Heart left ventricle (tissue), 16 donors: ENCODE data around the gene FCN3. TPM values are rescaled to one million over a fixed set of nuclear protein-coding genes. Genes with fewer than 3 reads are reported as not detected.

Experiments used
- ATAC-seq, 4 donors: fragments of 200-7000 bp; cut with Tn5 transposase; one replicate each; pipeline ENCODE4 v1.9.1; 2020 to 2022; ENCODE audit warnings: moderate library complexity in 4 of 4, mild to moderate bottlenecking in 3 of 4, moderate number of reproducible peaks in 1 of 4
- DNase-seq, 5 donors: peaks; one replicate each; pipeline ENCODE4 v3.0.0-alpha.2; 2020
- H3K27ac ChIP-seq, 12 donors: fragments of 200-600 bp; sonication (generic) in 4 of 12; one replicate each; pipeline versions ENCODE4 v1.5.0 to v1.8.0; 2016 to 2022; ENCODE audit warnings: mild to moderate bottlenecking in 2 of 12
- H3K27me3 ChIP-seq, 9 donors: fragments of 200-600 bp; sonication (generic) in 2 of 9; one replicate each; pipeline versions ENCODE4 v1.5.1 to v1.8.0; 2016 to 2022; ENCODE audit warnings: mild to moderate bottlenecking in 3 of 9
- H3K36me3 ChIP-seq, 9 donors: fragments of 200-600 bp; sonication (generic) in 2 of 9; one replicate each; pipeline versions ENCODE4 v1.5.0 to v1.8.0; 2018 to 2022; ENCODE audit warnings: mild to moderate bottlenecking in 2 of 9
- H3K4me1 ChIP-seq, 12 donors: fragments of 200-600 bp; sonication (generic) in 4 of 12; one replicate each; pipeline versions ENCODE4 v1.5.0 to v1.8.0; 2016 to 2022; ENCODE audit warnings: mild to moderate bottlenecking in 3 of 12
- H3K4me3 ChIP-seq, 12 donors: fragments of 200-600 bp; sonication (generic) in 4 of 12; one replicate each; pipeline versions ENCODE4 v1.5.0 to v1.8.0; 2017 to 2022; ENCODE audit warnings: mild to moderate bottlenecking in 9 of 12, moderate library complexity in 4 of 12
- H3K9me3 ChIP-seq, 12 donors: fragments of 200-600 bp; sonication (generic) in 4 of 12; one replicate each; pipeline versions ENCODE4 v1.5.0 to v1.8.0; 2016 to 2022; ENCODE audit warnings: mild to moderate bottlenecking in 1 of 12
- POLR2A ChIP-seq, 2 donors: fragments of 450-650 bp; IDR thresholded peaks; one replicate each; pipeline ENCODE4 v1.6.1; 2017; ENCODE audit warnings: antibody characterized with exemption in 2 of 2, mild to moderate bottlenecking in 2 of 2, moderate library complexity in 2 of 2
- WGBS, 4 donors: extraction: QIAGEN DNeasy Blood & Tissue Kit in 2 of 4; methylation state at CpG; one replicate each; pipeline versions ENCODE4 v1.1.5 to v1.1.7; 2013 to 2018; 5-methylcytosine and 5-hydroxymethylcytosine counted together
- intact Hi-C, 10 donors: fragments of 100-400 bp; cut with DNase I; formaldehyde crosslinking; loops; one replicate each; pipeline versions ENCODE4 v1.11.1 to v1.14.2; 2022
- polyA plus RNA-seq, 2 donors: library from polyadenylated mRNA; stranded (reverse); fragments of 200-250 nt; gene quantifications; one replicate each; pipeline ENCODE4 v1.2.3, GENCODE V29; 2013
- total RNA-seq, 9 donors: library from RNA; depleted of rRNA in 2 of 9; stranded (reverse); fragments of >200 nt in 2 of 9; fragmentation: NEBNext Ultra II Directional in 3 of 9; extraction: Animal tissue kit (Norgen Biotek cat#: 25700) in 3 of 9; gene quantifications; one replicate each; pipeline versions ENCODE4 v1.1.0 to v1.2.4, GENCODE V29; 2016 to 2023
- TF ChIP-seq, protein P1 (sequence below), 12 donors: fragments of 200-600 bp; sonication (generic) in 4 of 12; IDR thresholded peaks; one replicate each; pipeline versions ENCODE4 v1.5.0 to v1.8.0; 2018 to 2022; ENCODE audit warnings: antibody characterized with exemption in 12 of 12, mild to moderate bottlenecking in 5 of 12
- donor health status: ischemic (EF 13 %, LVEDD 7.1; RV severe dilation, severe dysfunction).
- donor health status: healthy with polysubstance abuse.
- donor health status: DM: no; HTN: yes; CAD: no.
- donor health status: DM: no; HTN: no; CAD: no.
- donor health status: ischemic (EF 25% LVEDD 6.9; RV normal size, moderate dysfunction).
- donor health status: ischemic (EF 25% LVEDD 5.7; RV mildly dilated, moderate dysfunction).
- donor health status: healthy.
- donor health status: DM: yes; HTN: yes; CAD: no.
- donor health status: ischemic (EF 35%, LVEDD 5.7; RV mildly dilated, moderate dysfunction).
- donor health status: nonischemic (EF 11% LVEDD 7.7; RV severe dilation, severe dysfunction).
- donor health status: DM: yes; HTN: yes; CAD: no.
- donor health status: PGD.
- donor health status: ischemic (EF 29% LVEDD 5.4; RV normal size, mild dysfunction).
- donor health status: nonischemic (EF 23%, LVEDD 6.1; RV moderate dilation, normal function).

The FCN3 gene
- total and polyA plus RNA-seq, 11 donors = 2.4 to 141 (median 35.4) TPM

- H3K4me3 ChIP-seq = peak within 1 kb of the TSS in 6 of 12 donors; percentile 2 to 60 (median 30)
- peaks cover 0 to 32% (median 4%) of the 10 kb centered on the region in 12 donors for H3K4me1 ChIP-seq
- DNase-seq (peak in 1 of 5 donors; percentile 66), ATAC-seq (peak in 2 of 4 donors; percentile 25 to 51)
- H3K36me3 ChIP-seq = peaks cover 0 to 9% (median 4%) of the 10 kb centered on the region in 9 donors
- 36 to 49% (median 46%) methylated on average over 17 to 22 of the region's 22 CpGs for WGBS, 4 donors
- intact Hi-C loops = loop anchor here in 1 of 10 donors (5.0 kb wide), 1 partner anchor 34 kb away; no protein-coding TSS in a partner anchor
- TF ChIP-seq, protein P1, sequence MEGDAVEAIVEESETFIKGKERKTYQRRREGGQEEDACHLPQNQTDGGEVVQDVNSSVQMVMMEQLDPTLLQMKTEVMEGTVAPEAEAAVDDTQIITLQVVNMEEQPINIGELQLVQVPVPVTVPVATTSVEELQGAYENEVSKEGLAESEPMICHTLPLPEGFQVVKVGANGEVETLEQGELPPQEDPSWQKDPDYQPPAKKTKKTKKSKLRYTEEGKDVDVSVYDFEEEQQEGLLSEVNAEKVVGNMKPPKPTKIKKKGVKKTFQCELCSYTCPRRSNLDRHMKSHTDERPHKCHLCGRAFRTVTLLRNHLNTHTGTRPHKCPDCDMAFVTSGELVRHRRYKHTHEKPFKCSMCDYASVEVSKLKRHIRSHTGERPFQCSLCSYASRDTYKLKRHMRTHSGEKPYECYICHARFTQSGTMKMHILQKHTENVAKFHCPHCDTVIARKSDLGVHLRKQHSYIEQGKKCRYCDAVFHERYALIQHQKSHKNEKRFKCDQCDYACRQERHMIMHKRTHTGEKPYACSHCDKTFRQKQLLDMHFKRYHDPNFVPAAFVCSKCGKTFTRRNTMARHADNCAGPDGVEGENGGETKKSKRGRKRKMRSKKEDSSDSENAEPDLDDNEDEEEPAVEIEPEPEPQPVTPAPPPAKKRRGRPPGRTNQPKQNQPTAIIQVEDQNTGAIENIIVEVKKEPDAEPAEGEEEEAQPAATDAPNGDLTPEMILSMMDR (IDR thresholded peaks at IDR 0.05) = no peak
- no peak for TF ChIP-seq POLR2A (IDR thresholded peaks at IDR 0.05)
- H3K9me3 ChIP-seq = no peaks in the 10 kb centered on the region
- peak within 1 kb of the TSS in 3 of 12 donors; percentile 29 to 88 (median 37) for H3K27ac ChIP-seq
- no peaks in the 10 kb centered on the region for H3K27me3 ChIP-seq
These were observed 32.9 kb downstream of the FCN3 start, which contains the start of gene SYTL1 for GRCh38 chr1:27341525-27342252. Gene SYTL1, plus strand, starts transcription at chr1:27342022. Its CDS starts 3,313 bp downstream, at chr1:27345335.

DNA sequence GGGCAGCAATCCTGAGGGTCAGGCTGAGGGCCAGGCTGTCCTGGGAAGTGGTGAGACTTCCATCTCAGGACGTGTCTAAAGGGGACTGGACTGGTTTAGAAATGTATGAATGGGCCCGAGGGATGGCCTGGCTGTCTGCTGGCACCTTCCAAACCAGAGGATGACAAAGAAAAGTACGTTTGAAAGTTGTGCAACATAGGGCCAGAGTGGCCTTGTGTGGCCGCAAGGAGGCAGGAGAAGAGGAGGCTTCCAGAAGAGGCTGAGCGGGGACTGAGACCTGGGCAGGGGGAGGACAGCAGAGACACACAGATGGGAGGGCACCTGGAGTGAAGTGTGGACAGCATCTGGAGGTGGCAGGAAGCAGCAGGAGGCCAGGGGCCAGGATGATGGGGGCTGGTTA is 35.4 kb downstream of the FCN3 start:
- intact Hi-C loops = no loop called here
- Histone ChIP-seq H3K36me3 (peaks cover 3 to 34% (median 29%) of the 10 kb centered on the region in 9 donors), H3K27ac (no peak overlapping the region), H3K4me1 (peaks cover 0 to 32% (median 4%) of the 10 kb centered on the region in 12 donors), H3K9me3 (no peaks in the 10 kb centered on the region), H3K27me3 (no peaks in the 10 kb centered on the region), H3K4me3 (no peak overlapping the region)
- 60 to 63% (median 61%) methylated on average over 5 of the region's 5 CpGs for WGBS, 4 donors
- no peak for ATAC-seq
- no peak for DNase-seq
- TF ChIP-seq POLR2A (IDR thresholded peaks at IDR 0.05) = no peak
- TF ChIP-seq, protein P1 (IDR thresholded peaks at IDR 0.05) = no peak

- 91 to 96% (median 95%) methylated on average over 5 to 6 of the region's 6 CpGs for WGBS, 4 donors
- no peak overlapping the region for H3K27ac ChIP-seq
- no peak overlapping the region for H3K4me3 ChIP-seq
- TF ChIP-seq, protein P1 (IDR thresholded peaks at IDR 0.05) = no peak
- no peak for TF ChIP-seq POLR2A (IDR thresholded peaks at IDR 0.05)
- H3K27me3 ChIP-seq = no peaks in the 10 kb centered on the region
- ATAC-seq = no peak
- peaks cover 3 to 38% (median 33%) of the 10 kb centered on the region in 9 donors for H3K36me3 ChIP-seq
- DNase-seq = no peak
- intact Hi-C loops = no loop called here
- no peaks in the 10 kb centered on the region for H3K9me3 ChIP-seq
- H3K4me1 ChIP-seq = peaks cover 0 to 29% (median 4%) of the 10 kb centered on the region in 12 donors
These were observed 35.9 kb downstream of the FCN3 start for GRCh38 chr1:27338751-27339150.

DNA sequence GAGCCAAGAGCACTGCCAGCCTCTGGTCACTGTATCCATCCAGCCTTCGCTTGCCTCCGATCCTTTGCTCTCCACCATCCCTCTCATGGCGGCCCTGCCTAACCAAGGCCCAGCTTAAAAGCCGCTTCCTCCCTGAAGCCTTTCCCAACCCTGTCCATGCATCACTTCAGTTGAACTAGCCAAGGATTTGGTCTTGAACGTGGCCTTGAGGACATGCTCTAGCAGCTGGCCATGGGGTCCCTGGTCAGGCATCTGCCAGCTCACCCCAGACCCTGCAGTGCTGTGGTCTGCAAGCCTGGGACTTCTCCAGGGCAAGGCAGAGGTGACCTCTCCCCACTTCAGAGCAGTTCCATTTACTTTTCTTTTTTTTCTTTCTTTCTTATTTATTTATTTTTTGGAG is 37.9 kb downstream of the FCN3 start:
- 95% methylated on average over 5 of the region's 5 CpGs for WGBS, 4 donors
- intact Hi-C loops = no loop called here
- peak in 2 of 5 donors; percentile 1 to 5 for DNase-seq

More for the DNA sequence above, 37.9 kb downstream of the FCN3 start:
- H3K27me3 ChIP-seq = no peaks in the 10 kb centered on the region
- no peak for ATAC-seq
- H3K36me3 ChIP-seq = peaks cover 3 to 58% (median 50%) of the 10 kb centered on the region in 9 donors
- no peak overlapping the region for H3K4me3 ChIP-seq
- TF ChIP-seq, protein P1 (IDR thresholded peaks at IDR 0.05) = no peak
- H3K27ac ChIP-seq = no peak overlapping the region
- no peaks in the 10 kb centered on the region for H3K9me3 ChIP-seq
- H3K4me1 ChIP-seq = peaks cover 0 to 19% (median 10%) of the 10 kb centered on the region in 12 donors
